ENCODE measurements around the gene NIT2. TPM values are rescaled to one million over a fixed set of nuclear protein-coding genes. Genes with fewer than 3 reads are reported as not detected.
A peak's percentile ranks its signal among the peaks of the same experiment; 100 is the strongest.

Gene NIT2
- total RNA-seq, 1 donor from 2014 or later, result 41.5 TPM

- no peaks in the 10 kb centered on the region for H3K9me3 Mint-ChIP-seq
- H3K27me3 Mint-ChIP-seq (ENCODE audit: low read depth), result no peaks in the 10 kb centered on the region
- no peak for DNase-seq (ENCODE audit: low read depth, low spot score)
- H3K4me3 Mint-ChIP-seq, result no peak overlapping the region
- H3K27ac Mint-ChIP-seq (ENCODE audit: unreplicated experiment), result no peak overlapping the region
- H3K4me1 Mint-ChIP-seq, result no peaks in the 10 kb centered on the region
- no peak for TF ChIP-seq CTCF (conservative IDR thresholded peaks at IDR 0.05)
- peaks cover 2% of the 10 kb centered on the region for H3K36me3 Mint-ChIP-seq (ENCODE audit: low read depth)
These were observed 35.5 kb upstream of the NIT2 start for GRCh38 chr3:100299016-100299415.

- H3K4me1 Mint-ChIP-seq, result no peaks in the 10 kb centered on the region
- no peak overlapping the region for H3K4me3 Mint-ChIP-seq
- no peaks in the 10 kb centered on the region for H3K27me3 Mint-ChIP-seq (ENCODE audit: low read depth)
- DNase-seq (ENCODE audit: low read depth, low spot score), result no peak
- TF ChIP-seq CTCF (conservative IDR thresholded peaks at IDR 0.05), result no peak
- H3K9me3 Mint-ChIP-seq, result no peaks in the 10 kb centered on the region
- no peaks in the 10 kb centered on the region for H3K36me3 Mint-ChIP-seq (ENCODE audit: low read depth)
- H3K27ac Mint-ChIP-seq (ENCODE audit: unreplicated experiment), result no peak overlapping the region
These were observed 27.9 kb upstream of the NIT2 start for GRCh38 chr3:100306695-100307094.

- no peak overlapping the region for H3K27ac Mint-ChIP-seq (ENCODE audit: unreplicated experiment)
- no peaks in the 10 kb centered on the region for H3K4me1 Mint-ChIP-seq
- no peak overlapping the region for H3K4me3 Mint-ChIP-seq
- TF ChIP-seq CTCF (conservative IDR thresholded peaks at IDR 0.05), result no peak
- DNase-seq (ENCODE audit: low read depth, low spot score), result no peak
- H3K27me3 Mint-ChIP-seq (ENCODE audit: low read depth), result no peaks in the 10 kb centered on the region
- H3K36me3 Mint-ChIP-seq (ENCODE audit: low read depth), result no peaks in the 10 kb centered on the region
- no peaks in the 10 kb centered on the region for H3K9me3 Mint-ChIP-seq
These were observed 24.1 kb upstream of the NIT2 start for GRCh38 chr3:100310355-100310965.

- H3K36me3 Mint-ChIP-seq (ENCODE audit: low read depth), result no peaks in the 10 kb centered on the region
- no peak overlapping the region for H3K27ac Mint-ChIP-seq (ENCODE audit: unreplicated experiment)
- DNase-seq (ENCODE audit: low read depth, low spot score), result no peak
- no peak for TF ChIP-seq CTCF (conservative IDR thresholded peaks at IDR 0.05)
- H3K4me1 Mint-ChIP-seq, result no peaks in the 10 kb centered on the region
- H3K4me3 Mint-ChIP-seq, result no peak overlapping the region
- no peaks in the 10 kb centered on the region for H3K27me3 Mint-ChIP-seq (ENCODE audit: low read depth)
- no peaks in the 10 kb centered on the region for H3K9me3 Mint-ChIP-seq
These were observed 23.5 kb upstream of the NIT2 start for GRCh38 chr3:100311011-100311410.

- Mint-ChIP-seq H3K4me3 (no peak overlapping the region), H3K9me3 (no peaks in the 10 kb centered on the region), H3K27me3 (ENCODE audit: low read depth) (no peaks in the 10 kb centered on the region), H3K36me3 (ENCODE audit: low read depth) (peaks cover 5% of the 10 kb centered on the region), H3K4me1 (peaks cover 11% of the 10 kb centered on the region), H3K27ac (ENCODE audit: unreplicated experiment) (peak overlapping the region; percentile 12)
- peak; percentile 31 for DNase-seq (ENCODE audit: low read depth, low spot score)
- peak; percentile 82 for TF ChIP-seq CTCF (conservative IDR thresholded peaks at IDR 0.05)
These were observed 17.9 kb upstream of the NIT2 start for GRCh38 chr3:100316641-100317069.

All from neural crest cell (in vitro differentiated cells).